Testis (tissue), 3 donors: ENCODE data around the gene HDAC7. TPM values are rescaled to one million over a fixed set of nuclear protein-coding genes. Genes with fewer than 3 reads are reported as not detected.

ENCODE experiments used
- DNase-seq: peaks from one replicate; pipeline ENCODE4 v3.0.0-alpha.2; 2019
- H3K27ac ChIP-seq, 2 donors: fragments of 200-600 bp; sonication (generic); one replicate each; pipeline ENCODE4 v1.5.1; 2019
- H3K27me3 ChIP-seq: fragments of 200-600 bp; sonication (generic); one replicate; pipeline ENCODE4 v1.5.1; 2019
- H3K36me3 ChIP-seq: fragments of 200-600 bp; sonication (generic); one replicate; pipeline ENCODE4 v1.5.1; 2017; ENCODE audit warnings: low read depth; ENCODE audit errors: missing control alignments
- H3K4me1 ChIP-seq: fragments of 200-600 bp; sonication (generic); one replicate; pipeline ENCODE4 v1.5.1; 2019
- H3K4me3 ChIP-seq, 2 donors: fragments of 200-600 bp; sonication (generic); one replicate each; pipeline ENCODE4 v1.5.1; 2017 to 2019
- H3K9me3 ChIP-seq: fragments of 200-600 bp; sonication (generic); one replicate; pipeline ENCODE4 v1.5.1; 2017
- POLR2A ChIP-seq: fragments of 450-650 bp; IDR thresholded peaks from one replicate; pipeline ENCODE4 v1.6.1; 2017; ENCODE audit warnings: antibody characterized with exemption, mild to moderate bottlenecking, moderate library complexity
- WGBS, 2 donors: methylation state at CpG; one replicate each; pipeline ENCODE4 v1.1.5; 2018; 5-methylcytosine and 5-hydroxymethylcytosine counted together
- intact Hi-C: fragments of 100-400 bp; cut with DNase I; formaldehyde crosslinking; loops from one replicate; pipeline ENCODE4 v1.15.1; 2023; ENCODE audit warnings: low total_unique reads
- polyA plus RNA-seq: library from polyadenylated mRNA; stranded (reverse); fragments of 350-450 nt; fragmentation: Illumina TruSeq; extraction: RNeasy Lipid Tissue Mini Kit (QIAGEN cat#74804); gene quantifications from one replicate; pipeline ENCODE4 v1.2.3, GENCODE V29; 2014; ENCODE audit warnings: low read depth, low replicate concordance; ENCODE audit not compliant: insufficient read depth
- total RNA-seq, 2 donors: library from RNA; depleted of rRNA; stranded (reverse); fragments of >200 nt; gene quantifications; one replicate each; pipeline ENCODE4 v1.2.3, GENCODE V29; 2016
- TF ChIP-seq, protein P1 (sequence below), 3 experiments: fragments of 450-650 bp in 2 of 3; fragments of 200-600 bp in 1 of 3; sonication (generic) in 1 of 3; IDR thresholded peaks; one replicate each; pipeline ENCODE4 v1.5.1; 2016 to 2019; ENCODE audit warnings: antibody characterized with exemption in 3 of 3, mild to moderate bottlenecking in 2 of 3, moderate library complexity in 1 of 3

The HDAC7 gene
- total and polyA plus RNA-seq, 3 donors from 2014 or later = 28.2 to 70.0 (median 39.9) TPM

DNA sequence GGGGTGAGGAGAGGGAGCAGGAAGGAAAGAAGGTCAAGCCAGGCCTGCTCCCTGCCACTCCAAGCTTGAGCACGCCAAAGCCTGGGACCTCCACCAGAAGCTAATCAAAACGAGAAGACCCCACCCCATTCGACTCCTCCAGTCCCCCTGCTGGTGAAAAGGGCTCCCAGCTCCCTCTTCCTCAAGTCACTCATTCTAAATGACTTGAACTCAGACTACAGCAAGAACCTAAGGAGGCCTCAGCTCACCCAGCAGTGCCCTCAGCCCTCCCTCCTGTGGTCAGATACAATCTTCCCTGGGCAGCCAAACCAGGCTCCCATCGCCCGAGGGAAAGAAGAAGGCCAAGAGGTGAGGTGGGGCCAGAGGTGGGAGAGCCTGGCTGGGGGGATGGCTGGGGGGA lies 17.4 kb downstream of the HDAC7 start:
- Histone ChIP-seq H3K9me3 (no peaks in the 10 kb centered on the region), H3K27me3 (no peaks in the 10 kb centered on the region), H3K36me3 (no peaks in the 10 kb centered on the region), H3K4me1 (peaks cover 64% of the 10 kb centered on the region), H3K27ac (peak overlapping the region in 1 of 2 donors; percentile 59), H3K4me3 (no peak overlapping the region)
- DNase-seq = no peak
- intact Hi-C loops = no loop called here
- 47 to 60% methylated on average over 3 to 5 of the region's 5 CpGs for WGBS, 2 donors
- TF ChIP-seq POLR2A = no peak
- TF ChIP-seq, protein P1, sequence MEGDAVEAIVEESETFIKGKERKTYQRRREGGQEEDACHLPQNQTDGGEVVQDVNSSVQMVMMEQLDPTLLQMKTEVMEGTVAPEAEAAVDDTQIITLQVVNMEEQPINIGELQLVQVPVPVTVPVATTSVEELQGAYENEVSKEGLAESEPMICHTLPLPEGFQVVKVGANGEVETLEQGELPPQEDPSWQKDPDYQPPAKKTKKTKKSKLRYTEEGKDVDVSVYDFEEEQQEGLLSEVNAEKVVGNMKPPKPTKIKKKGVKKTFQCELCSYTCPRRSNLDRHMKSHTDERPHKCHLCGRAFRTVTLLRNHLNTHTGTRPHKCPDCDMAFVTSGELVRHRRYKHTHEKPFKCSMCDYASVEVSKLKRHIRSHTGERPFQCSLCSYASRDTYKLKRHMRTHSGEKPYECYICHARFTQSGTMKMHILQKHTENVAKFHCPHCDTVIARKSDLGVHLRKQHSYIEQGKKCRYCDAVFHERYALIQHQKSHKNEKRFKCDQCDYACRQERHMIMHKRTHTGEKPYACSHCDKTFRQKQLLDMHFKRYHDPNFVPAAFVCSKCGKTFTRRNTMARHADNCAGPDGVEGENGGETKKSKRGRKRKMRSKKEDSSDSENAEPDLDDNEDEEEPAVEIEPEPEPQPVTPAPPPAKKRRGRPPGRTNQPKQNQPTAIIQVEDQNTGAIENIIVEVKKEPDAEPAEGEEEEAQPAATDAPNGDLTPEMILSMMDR (IDR thresholded peaks at IDR 0.05) = no peak

- TF ChIP-seq, protein P1 (IDR thresholded peaks at IDR 0.05) = no peak
- no peak for TF ChIP-seq POLR2A
- no peak for DNase-seq
- no peak overlapping the region for H3K4me3 ChIP-seq
- no peaks in the 10 kb centered on the region for H3K36me3 ChIP-seq
- H3K27me3 ChIP-seq = no peaks in the 10 kb centered on the region
- no peaks in the 10 kb centered on the region for H3K9me3 ChIP-seq
- 64 to 67% methylated on average over 9 of the region's 9 CpGs for WGBS, 2 donors
- H3K4me1 ChIP-seq = peaks cover 60% of the 10 kb centered on the region
- intact Hi-C loops = no loop called here
- peak overlapping the region in 1 of 2 donors; percentile 59 for H3K27ac ChIP-seq
Measured at GRCh38 chr12:47801904-47802246, 17.8 kb downstream of the HDAC7 start.

DNA sequence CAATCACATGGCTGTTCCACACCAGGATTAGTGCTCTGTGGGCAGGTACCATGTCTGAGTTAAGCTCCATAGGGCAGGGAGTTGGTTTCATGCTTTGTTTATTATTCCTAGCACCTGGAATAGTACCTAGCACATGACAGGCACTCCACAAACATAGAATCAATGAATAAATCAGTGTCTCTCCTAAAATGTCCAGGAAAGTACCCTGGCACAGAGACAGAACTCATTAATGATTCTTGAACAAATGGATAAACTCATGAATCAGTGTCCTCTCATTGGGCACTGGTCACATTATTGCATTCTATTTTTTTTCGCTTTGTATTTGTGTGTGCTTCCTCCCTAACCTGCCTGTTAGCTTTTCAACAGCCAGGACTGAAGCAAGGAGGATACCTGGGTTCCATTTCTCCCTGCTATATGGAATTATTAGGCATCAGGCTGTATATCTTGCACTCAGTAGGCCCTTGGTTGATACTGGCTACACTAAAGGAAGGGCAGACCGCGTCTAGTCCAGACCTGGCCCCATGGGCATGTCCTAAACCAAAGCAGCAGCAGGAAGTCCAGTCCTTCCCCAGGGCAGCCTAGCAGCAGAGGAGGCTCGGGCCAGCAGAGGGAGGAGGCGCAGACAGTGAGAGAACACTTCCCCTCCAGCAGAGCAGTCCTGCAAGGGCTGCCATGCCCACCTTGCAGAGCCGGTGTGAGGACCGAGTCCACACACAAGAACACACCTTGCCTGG lies 18.4 kb downstream of the HDAC7 start:
- no peaks in the 10 kb centered on the region for H3K36me3 ChIP-seq
- H3K4me3 ChIP-seq = no peak overlapping the region
- TF ChIP-seq POLR2A = no peak
- TF ChIP-seq, protein P1 (IDR thresholded peaks at IDR 0.05) = no peak
- no peak for DNase-seq
- 55 to 63% methylated on average over 6 to 7 of the region's 7 CpGs for WGBS, 2 donors
- H3K27ac ChIP-seq = peak overlapping the region in 1 of 2 donors; percentile 59
- H3K27me3 ChIP-seq = no peaks in the 10 kb centered on the region
- H3K9me3 ChIP-seq = no peaks in the 10 kb centered on the region
- peaks cover 59% of the 10 kb centered on the region for H3K4me1 ChIP-seq
- intact Hi-C loops = no loop called here

- no peaks in the 10 kb centered on the region for H3K27me3 ChIP-seq
- H3K9me3 ChIP-seq = no peaks in the 10 kb centered on the region
- H3K4me3 ChIP-seq = no peak overlapping the region
- no peaks in the 10 kb centered on the region for H3K36me3 ChIP-seq
- TF ChIP-seq, protein P1 (IDR thresholded peaks at IDR 0.05) = no peak
- WGBS, 2 donors = 95% methylated on average over 7 of the region's 7 CpGs; no CpG with 5 or more reads in 1 of the 2 donors
- DNase-seq = no peak
- intact Hi-C loops = no loop called here
- H3K4me1 ChIP-seq = peaks cover 57% of the 10 kb centered on the region
- H3K27ac ChIP-seq = no peak overlapping the region
Measured at GRCh38 chr12:47800582-47800981, 19.1 kb downstream of the HDAC7 start.
